ENCODE data around the gene ALOX5. TPM values are rescaled to one million over a fixed set of nuclear protein-coding genes. Genes with fewer than 3 reads are reported as not detected.
A peak's percentile ranks its signal among the peaks of the same experiment; 100 is the strongest.

Gene ALOX5
- total RNA-seq, 1 donor from 2014 or later: 222 TPM

DNA sequence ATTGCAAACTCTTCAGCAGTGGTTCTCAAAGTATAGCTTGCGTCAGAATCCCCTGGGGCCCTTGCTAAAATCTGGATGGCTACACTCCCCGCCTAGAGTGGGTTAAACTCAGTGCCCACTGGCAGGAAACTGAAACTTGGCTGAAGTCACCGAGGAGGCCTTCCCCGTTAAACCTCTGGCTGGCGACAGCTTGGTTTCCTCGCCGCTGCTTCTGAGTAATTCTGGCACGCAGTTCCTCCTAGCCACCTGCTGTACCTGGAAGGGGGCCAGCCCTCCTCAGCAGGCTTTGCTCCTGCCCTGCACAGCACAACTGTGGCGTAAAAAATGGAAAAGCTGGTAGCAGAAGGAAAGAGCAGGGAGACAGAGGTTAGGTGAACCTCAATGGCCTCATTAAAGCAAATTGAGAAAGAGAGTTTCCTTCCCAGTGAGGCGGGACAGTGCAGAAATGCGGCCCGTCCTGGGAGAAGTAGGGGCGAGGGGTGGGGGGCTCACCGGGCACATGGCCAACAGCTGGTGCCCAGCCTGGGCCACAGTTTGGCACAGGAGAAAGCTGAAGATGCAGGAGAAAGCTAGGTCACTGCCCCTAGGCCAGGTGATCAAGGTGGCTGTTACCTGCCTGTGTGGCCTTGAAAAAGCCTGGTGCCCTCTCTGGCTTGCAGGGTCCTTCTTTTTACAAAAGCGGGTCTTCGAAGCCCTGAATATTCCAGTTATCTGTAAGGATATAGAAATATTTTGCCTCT, 46.6 kb downstream of the ALOX5 start:
- TF ChIP-seq, protein P1, sequence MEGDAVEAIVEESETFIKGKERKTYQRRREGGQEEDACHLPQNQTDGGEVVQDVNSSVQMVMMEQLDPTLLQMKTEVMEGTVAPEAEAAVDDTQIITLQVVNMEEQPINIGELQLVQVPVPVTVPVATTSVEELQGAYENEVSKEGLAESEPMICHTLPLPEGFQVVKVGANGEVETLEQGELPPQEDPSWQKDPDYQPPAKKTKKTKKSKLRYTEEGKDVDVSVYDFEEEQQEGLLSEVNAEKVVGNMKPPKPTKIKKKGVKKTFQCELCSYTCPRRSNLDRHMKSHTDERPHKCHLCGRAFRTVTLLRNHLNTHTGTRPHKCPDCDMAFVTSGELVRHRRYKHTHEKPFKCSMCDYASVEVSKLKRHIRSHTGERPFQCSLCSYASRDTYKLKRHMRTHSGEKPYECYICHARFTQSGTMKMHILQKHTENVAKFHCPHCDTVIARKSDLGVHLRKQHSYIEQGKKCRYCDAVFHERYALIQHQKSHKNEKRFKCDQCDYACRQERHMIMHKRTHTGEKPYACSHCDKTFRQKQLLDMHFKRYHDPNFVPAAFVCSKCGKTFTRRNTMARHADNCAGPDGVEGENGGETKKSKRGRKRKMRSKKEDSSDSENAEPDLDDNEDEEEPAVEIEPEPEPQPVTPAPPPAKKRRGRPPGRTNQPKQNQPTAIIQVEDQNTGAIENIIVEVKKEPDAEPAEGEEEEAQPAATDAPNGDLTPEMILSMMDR (IDR thresholded peaks at IDR 0.05): no peak
- Histone ChIP-seq H3K27me3 (ENCODE audit: low read depth) (no peaks in the 10 kb centered on the region), H3K36me3 (peaks cover 6% of the 10 kb centered on the region), H3K4me1 (peaks cover 61% of the 10 kb centered on the region), H3K9me3 (no peaks in the 10 kb centered on the region), H3K4me3 (peak overlapping the region; percentile 60), H3K27ac (peak overlapping the region; percentile 86)
- DNase-seq: peak; percentile 79
- intact Hi-C loops (cut with DNase I): no loop called here
- ATAC-seq: peak; percentile 41 to 61

DNA sequence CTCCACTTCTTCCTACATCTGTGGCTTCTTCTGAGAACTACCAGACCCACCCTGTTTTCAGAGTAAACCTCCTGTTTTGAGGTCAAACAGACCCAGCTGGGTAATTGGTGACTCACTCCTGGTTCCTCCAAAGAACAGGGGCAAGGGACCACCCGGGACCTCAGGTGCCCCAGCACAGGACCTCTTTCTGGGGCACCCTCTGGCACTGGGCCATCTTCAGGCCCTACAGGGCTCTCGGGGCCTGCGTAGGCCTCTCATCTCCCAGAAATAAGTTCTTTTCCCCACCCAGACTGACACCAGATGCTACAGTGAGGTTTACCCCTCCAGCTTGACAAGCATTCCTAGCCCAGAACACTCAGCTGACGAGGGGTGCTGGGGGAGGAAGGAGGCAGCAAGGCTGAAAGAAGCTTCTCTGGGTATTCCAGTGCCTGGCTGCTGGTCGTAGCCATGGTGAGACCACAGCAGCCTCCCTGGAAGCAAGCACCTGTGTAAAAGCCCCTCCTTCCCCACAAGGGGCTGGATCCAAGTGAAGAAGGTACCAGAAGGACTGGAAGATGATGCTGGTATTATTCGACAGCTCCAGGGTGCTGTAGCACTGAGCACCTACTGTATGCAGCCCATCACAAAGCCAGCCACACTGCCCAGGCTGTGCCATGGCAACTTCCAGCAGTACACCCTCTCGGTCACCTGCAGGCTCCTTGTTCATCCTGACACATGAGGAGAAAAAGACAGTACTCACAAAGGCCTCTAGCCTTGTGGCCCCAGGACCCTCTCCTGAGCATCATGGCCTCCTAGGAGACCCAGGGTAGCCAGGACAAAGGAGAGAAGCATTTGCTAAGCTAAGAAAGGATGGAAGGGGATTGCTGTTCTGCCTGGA, 47.4 kb downstream of the ALOX5 start:
- Histone ChIP-seq H3K4me1 (peaks cover 61% of the 10 kb centered on the region), H3K27me3 (ENCODE audit: low read depth) (no peaks in the 10 kb centered on the region), H3K27ac (peak overlapping the region; percentile 86), H3K36me3 (peaks cover 6% of the 10 kb centered on the region), H3K4me3 (no peak overlapping the region), H3K9me3 (no peaks in the 10 kb centered on the region)
- intact Hi-C loops (cut with DNase I): no loop called here
- TF ChIP-seq, protein P1 (IDR thresholded peaks at IDR 0.05): no peak
- ATAC-seq (peak in 1 of 2 donors; percentile 2), DNase-seq (no peak)

DNA sequence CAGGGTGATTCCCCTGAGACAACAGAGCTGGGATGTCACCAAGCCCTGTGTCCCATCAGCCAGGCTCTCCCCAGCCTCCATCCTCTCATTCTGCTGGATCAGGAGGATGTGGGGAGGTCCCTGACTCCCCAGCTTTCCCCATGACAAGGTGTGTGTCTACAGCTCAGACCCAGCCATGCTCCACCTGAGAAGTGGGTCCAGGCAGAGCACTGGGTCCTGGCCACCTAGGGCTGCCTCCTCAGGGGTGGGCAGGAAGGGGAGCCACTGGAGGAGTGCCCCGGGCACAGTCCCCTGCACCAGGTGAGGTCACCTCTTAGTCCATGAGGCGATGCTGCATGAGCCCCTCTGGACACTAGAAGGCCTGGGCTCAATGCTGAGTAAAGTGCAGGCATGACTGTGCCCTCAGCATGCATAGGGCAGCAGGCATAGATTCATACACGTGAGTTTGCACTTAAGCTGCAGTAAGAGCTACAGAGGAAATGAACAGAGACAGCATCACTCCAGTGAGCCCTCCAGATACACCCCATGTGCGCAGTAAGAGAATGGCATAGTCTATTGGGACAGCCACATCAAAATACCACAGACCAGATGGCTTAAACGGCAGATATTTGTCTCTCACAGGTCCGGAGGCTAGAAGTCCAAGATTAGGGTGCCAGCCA, 48.3 kb downstream of the ALOX5 start:
- no peak for ATAC-seq
- TF ChIP-seq, protein P1 (IDR thresholded peaks at IDR 0.05): no peak
- Histone ChIP-seq H3K9me3 (no peaks in the 10 kb centered on the region), H3K27ac (peak overlapping the region; percentile 86), H3K36me3 (peaks cover 6% of the 10 kb centered on the region), H3K4me1 (peaks cover 60% of the 10 kb centered on the region), H3K4me3 (no peak overlapping the region), H3K27me3 (ENCODE audit: low read depth) (peaks cover 3% of the 10 kb centered on the region)
- intact Hi-C loops (cut with DNase I): no loop called here
- no peak for DNase-seq

DNA sequence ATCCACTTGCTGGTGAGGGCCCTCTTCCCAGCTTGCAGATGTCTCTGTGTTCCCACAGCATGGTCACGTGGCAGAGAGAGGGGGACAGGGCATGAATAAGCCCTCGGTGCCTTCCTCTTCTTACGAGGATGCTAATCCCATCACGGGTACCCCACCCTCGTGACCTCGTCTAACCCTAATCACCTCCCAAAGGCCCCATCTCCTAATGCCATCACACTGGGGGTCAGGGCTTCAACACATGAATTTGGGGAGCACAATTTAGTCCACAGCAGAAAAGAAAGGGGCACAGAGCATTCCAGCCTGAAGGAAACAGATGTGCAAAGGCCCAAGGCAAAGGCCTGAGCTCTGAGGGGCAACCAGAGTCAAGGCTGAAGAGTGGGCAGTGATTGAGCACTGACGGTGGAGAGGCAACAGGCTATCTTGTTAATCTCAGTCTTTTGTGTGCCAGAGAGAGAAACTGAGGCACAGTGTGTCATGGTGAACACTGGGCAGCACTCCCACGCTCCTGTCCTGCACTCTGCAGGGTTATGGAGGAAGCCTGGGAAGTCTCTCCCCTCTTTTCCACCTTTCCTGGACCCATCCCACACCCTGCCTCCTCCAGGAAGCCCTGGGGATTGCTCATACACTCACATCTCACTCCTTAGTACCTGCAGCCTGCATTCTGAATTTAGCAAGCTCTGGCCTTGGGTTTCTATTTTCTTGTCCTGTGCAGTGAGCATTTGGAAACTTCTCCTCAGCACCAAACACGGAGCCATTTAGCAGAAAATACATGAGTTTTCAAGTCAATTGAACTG, 49.0 kb downstream of the ALOX5 start:
- H3K9me3 ChIP-seq: no peaks in the 10 kb centered on the region
- ATAC-seq: no peak
- intact Hi-C loops (cut with DNase I): no loop called here
- peaks cover 52% of the 10 kb centered on the region for H3K4me1 ChIP-seq
- H3K27me3 ChIP-seq (ENCODE audit: low read depth): peaks cover 7% of the 10 kb centered on the region
- TF ChIP-seq, protein P1 (IDR thresholded peaks at IDR 0.05): no peak
- H3K36me3 ChIP-seq: peaks cover 6% of the 10 kb centered on the region
- H3K4me3 ChIP-seq: no peak overlapping the region
- H3K27ac ChIP-seq: no peak overlapping the region
- no peak for DNase-seq
